SK-N-SH (cell line): ENCODE data around the gene HIVEP2.

ENCODE experiments used
- CTCF ChIP-seq: fragments of 200-600 bp; sonication (generic); IDR thresholded peaks from 2 replicates; pipeline ENCODE4 v1.6.1; 2017; ENCODE audit warnings: antibody characterized with exemption, mild to moderate bottlenecking, moderate library complexity
- JUND ChIP-seq: IDR thresholded peaks from 2 replicates; pipeline ENCODE4 v1.4.0; 2012
- MXI1 ChIP-seq: IDR thresholded peaks from 2 replicates; pipeline ENCODE4 v1.6.1; 2012; ENCODE audit warnings: mild to moderate bottlenecking, low read depth, low read length, improper control_type of control experiment
- PBX3 ChIP-seq: IDR thresholded peaks from 2 replicates; pipeline ENCODE4; 2012
- SMC3 ChIP-seq: IDR thresholded peaks from 2 replicates; pipeline ENCODE4 v1.6.1; 2012; ENCODE audit warnings: low read depth, low read length, improper control_type of control experiment
- TEAD4 ChIP-seq: IDR thresholded peaks from 2 replicates; pipeline ENCODE4 v1.4.0; 2012; ENCODE audit warnings: mild to moderate bottlenecking, borderline replicate concordance; ENCODE audit not compliant: insufficient read depth

GRCh38 chr6:142916881-142917280 is 28.1 kb downstream of the HIVEP2 start:
- TF ChIP-seq SMC3: no peak
- no peak for TF ChIP-seq JUND
- no peak for TF ChIP-seq TEAD4
- TF ChIP-seq MXI1: no peak
- no peak for TF ChIP-seq CTCF
- no peak for TF ChIP-seq PBX3
